Nucleus accumbens (tissue), 56 donors: ENCODE data around the gene AQP3.
"Not testable (repeated sequence)": the region's sequence is repeated elsewhere in the genome, so short reads cannot be mapped to it uniquely, and the experiment has no call there.

Experiments used
- DNase-seq, 56 donors: peaks; one replicate each; lab custom pipeline; 2025; lab: John Stamatoyannopoulos, UW

Gene AQP3

DNA sequence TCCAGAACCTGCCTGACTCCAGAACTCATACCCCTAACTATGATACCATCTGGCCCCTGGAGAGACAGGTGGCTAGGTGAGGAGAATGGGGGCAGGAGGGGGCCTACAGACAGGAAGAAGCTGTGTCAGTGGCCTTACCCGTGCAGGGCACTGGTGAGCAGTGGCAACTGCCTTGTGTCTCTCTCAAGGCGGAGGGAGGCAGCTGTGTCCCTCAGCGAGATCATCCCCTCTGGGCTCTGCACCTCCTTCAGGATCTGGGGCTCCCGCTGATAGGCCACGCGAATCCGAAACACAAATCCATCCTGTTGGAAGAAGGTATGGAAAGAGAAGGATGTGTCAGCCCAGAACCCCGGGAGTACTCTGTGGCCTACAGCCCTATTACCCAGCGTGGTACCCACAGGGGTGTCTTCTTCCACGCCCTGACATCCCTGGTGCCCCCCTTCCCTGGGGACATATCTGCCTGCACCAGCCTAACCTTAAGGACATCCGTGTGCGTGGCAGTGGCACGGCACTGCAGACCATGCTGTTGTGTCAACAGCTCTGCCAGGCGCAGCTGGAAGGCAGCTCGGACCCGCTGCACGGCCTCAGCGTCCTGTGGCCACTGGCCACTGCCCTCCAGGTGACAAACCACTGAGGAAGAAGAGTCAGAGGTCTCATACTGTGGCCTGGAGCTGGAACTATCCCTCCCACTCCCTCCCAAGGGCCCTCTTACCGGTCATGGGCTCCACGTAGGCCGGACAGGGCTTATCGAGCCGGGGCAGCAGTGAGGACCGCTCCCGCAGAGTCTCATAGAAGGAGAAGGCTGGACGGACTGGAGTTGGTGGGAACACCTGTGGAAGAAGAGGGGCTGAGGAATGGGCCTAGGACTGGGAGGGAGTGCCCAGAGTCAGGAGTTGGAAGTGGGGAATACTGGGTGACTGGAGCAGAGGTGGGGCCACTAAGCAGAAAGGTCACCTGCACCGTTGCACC is 18.5 kb upstream of the AQP3 start:
- no peak for DNase-seq

GRCh38 chr9:33465096-33465495 is 17.7 kb upstream of the AQP3 start:
- DNase-seq: no peak

DNA sequence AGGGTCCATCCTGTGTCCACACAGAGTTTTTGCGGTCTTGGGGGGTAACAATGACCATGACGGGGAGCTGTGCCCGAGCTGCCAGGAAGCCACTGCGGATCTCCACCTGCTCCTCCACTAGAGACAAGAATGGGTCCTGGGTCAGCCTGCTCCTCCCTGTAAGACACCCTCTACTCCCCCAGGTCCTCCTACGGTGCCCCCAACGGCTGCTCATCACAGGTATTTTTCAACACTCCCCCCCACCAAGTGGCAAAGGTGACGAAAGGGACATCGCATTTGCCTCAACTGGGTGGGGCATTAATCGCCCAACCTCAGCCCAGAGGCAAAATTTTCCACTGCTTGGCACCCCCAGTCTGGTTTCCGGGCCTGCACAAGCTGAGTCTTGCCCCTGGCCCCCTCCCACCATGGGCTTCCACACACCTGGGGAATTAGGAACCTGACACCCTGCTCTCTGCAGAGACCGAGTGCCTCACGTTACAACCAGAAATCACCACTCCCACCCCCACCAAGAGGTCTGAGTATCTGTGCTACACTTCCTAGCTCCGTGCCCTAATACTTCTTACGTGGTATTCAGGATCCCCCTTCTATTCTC is 16.7 kb upstream of the AQP3 start:
- DNase-seq: no peak

DNA sequence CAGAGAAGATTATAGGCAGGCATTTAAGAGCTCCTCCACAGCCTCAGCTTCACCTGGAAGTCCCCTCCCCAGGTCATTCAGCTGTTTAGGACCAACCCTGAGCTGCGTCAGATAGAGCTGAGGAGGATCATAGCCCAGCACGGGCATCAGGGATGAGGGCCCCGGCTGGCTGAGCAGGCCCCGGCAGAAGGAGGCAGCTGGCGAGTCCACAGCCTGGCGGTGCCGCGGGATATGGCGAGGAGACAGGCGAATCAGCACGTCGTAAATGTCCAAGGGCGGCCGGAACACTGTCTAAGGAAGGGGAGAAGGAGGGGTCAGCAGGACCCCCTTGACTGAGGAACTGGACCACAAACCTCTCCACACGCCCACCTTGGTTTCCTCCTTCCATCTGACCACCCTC is 15.8 kb upstream of the AQP3 start:
- DNase-seq: no peak

GRCh38 chr9:33461492-33461891 is 14.1 kb upstream of the AQP3 start:
- DNase-seq: no peak

DNA sequence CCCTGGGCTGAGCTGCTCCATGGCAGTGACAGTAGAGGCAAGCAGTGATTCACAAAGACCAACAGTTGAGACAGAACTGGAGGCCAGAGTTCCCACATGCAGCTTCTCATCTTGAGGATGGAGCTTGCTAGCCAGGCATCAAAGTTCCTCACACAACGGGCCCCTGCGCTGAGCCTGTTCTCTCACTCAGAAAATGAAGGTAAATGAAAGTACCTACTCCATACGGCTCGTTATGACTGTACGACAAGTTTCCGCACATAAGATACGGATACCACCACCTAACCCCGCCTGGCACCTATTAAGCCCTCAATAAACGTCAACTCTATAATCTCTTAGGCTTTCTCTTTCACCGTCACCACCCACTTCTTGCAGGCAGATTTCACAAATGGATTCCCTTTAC is 13.5 kb upstream of the AQP3 start:
- no peak for DNase-seq

DNA sequence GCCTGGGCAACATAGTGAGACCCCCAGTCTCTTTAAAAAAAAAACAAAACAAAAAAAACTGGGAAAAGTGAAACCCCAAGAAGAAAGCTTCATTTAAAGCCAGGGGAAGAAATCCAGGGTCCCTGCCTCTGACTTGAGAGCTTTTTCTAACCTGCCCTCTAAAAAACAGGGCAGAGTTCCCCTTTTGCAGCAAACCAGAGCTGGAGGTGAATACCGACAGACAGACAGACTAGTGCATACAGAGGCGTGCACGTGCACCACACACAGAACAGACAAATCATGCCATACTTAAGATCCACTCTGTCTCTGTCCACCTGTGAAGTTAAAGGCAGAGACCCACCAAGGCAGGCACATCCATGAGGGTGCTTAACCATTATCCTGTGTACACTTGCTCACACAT is 11.7 kb upstream of the AQP3 start:
- DNase-seq: no peak

DNA sequence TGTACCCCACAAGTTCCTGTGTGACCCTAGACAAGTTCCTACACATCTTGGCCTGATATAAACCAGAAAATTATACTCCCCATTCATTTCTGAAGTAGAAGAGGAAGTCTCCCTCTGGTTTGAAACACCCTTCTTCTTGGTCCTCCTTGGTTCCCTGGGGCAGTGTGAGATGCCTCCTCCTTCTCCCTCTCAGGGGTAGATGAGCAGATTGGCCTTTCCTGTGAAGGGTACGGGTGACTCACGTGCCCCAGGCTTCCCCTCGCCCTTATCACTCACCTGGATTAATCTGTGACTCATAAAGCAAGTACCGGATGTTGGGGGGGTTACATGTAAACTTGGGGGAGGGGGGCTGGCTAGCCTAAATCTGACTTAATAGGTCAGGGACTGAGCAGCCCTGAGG is 11.1 kb upstream of the AQP3 start:
- DNase-seq: no peak

DNA sequence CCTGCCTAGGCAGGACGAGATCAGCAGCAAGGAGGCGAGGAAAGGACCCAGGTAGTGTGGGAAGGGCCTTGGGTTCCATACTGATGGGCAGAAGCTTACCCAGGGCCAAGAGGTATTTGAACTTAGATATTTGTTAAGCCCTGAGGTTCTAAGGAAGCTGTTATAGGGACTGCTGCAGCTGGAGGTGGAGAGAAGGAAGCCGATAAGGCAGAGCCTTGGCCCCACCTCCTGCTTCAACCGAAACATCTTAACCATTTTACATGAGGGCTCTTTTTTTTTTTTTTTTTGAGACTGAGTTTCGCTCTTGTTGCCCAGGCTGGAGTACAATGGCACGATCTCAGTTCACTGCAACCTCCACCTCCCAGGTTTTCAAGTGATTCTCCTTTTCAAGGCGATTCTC is 8.6 kb upstream of the AQP3 start:
- DNase-seq: no peak

DNA sequence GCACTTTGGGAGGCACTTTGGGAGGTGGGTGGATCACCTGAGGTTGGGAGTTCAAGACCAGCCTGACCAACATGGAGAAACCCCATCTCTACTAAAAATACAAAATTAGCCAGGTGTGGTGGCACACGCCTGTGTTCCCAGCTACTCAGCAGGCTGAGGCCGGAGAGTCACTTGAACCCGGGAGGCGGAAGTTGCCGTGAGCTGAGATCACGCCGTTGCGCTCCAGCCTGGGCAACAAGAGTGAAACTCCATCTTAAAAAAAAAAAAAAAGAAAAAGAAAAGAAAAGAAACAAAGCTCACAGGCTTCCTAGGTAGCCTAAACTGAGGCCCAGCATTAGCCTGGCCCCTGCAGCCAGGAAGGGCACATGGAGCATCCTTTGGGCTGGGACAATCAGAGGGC is 8.1 kb upstream of the AQP3 start:
- not testable (repeated sequence) for DNase-seq

DNA sequence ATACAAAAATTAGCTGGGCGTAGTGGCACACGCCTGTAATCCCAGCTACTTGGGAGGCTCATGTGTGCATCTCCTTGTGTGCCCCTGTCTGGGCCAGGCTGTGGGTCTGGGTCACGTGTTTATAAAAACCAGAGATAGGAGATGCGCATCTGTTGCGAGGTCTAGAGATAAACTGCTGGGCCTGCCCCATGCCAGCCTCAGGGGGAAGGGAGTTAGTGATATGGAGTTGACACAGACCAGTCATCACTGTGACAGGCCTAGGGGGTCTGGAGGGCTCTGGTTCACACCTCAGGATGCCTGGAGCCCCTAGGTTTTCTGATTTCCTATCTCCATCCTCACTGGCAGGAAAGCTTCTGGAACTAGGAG is 7.3 kb upstream of the AQP3 start:
- DNase-seq: not testable (repeated sequence)

DNA sequence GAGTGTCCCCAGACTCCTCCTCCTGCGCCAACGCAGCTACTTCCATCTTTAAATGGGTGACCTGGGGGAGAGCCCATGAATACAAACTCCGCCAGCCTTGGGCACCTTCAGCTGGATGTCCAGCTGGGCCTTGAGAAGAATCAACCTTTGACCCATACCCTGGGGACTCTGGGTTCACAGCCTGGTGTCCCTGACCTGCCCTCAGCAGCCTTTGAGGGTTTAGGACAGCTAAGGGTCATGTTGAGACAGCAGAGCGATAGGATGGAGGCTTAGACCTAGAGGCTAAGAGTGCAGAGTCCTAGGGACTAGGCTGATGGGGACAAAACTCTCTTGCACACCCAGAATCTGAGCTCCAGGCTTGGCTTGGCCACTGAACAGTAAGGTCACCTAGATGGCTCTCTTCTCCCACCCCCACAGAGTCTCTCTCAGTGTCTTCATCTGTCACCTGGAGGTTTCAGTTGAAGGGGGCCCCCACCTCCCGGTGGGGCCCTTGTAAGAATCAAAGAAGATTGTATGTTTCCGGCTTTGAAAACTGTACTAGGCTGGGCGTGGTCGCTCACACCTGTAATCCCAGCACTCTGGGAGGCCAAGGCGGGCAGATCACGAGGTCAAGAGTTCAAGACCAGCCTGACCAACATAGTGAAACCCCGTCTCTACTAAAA is 6.7 kb upstream of the AQP3 start:
- DNase-seq: no peak

DNA sequence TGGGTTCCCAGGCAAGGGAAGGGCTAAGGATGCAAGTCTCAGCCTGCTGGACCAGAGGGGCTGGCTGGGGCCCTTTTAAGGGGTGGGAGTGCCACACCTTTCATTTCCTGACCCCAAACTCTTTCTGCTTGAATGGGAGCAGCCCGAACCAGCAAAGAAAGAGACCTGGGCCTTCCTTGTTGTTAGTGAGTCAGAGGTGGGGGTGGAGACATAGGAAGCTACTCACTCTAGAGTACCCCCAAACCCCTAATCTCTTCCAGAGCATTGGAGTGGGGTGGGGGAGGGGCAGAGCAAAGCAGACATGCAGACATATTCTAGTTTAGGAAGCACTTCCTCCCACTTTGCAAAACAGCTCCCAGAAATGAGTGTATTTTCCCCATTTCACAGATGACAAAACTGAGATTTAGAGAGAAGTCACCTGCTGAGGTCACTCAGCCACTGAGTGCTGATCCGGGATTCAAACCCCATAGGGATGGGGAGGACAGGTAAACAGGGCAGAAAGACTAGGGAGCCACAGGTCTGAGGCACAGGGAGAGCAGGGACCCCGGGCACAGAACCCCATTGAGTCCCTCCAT is 6.0 kb upstream of the AQP3 start:
- no peak for DNase-seq

GRCh38 chr9:33452828-33453271 is 5.5 kb upstream of the AQP3 start:
- DNase-seq: peak in 10 of 56 donors; percentile 2 to 29 (median 14)

- DNase-seq: no peak
These were observed 3.3 kb upstream of the AQP3 start for GRCh38 chr9:33450621-33451146.

- no peak for DNase-seq
These were observed 2.3 kb upstream of the AQP3 start for GRCh38 chr9:33449715-33450114.

GRCh38 chr9:33447799-33448553 is 583 bp upstream of the AQP3 start:
- no peak for DNase-seq

DNA sequence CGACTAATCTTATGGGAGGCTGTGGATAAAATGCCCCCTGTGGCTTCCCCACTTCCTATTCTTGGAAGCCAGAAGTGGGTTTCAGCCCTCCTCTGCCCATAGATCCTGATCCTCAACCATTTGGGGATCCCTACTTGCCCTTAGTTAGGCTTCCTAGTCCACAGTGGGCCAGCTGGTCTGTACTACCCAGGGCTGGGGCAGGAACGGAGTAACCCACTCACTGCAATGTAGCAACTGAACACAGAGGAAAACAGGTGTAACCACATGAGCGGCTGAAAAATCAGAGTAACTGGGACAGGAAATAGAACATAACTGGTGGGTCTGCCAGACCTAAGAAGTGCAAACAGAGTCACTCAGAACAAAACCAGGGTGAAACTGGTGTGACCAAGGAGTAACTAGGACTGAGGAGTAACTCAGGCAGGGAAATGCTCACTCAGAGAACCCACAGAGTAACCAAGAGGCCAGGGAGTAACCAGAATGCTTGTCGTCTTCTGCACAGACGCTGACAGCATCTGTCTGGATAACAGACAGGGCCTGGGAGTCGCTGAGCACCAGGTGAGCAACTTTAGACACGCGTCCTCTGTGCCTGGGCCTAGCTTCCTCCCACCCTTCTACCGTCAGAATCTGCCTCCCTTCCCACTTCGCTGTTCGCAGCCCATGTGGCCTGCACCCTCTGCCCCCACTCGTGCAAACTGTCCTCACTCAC is 1.0 kb downstream of the AQP3 start:
- DNase-seq: peak in 1 of 56 donors; percentile 18
